ENCODE measurements around the gene GOLGA7B. TPM values are rescaled to one million over a fixed set of nuclear protein-coding genes. Genes with fewer than 3 reads are reported as not detected.

The GOLGA7B gene
- 0.06 TPM for polyA plus RNA-seq (ENCODE audit: insufficient read length)

GRCh38 chr10:97849687-97850402, at the start of gene GOLGA7B:
Gene GOLGA7B (plus strand): TSS chr10:97849843. CDS start chr10:97850304, 461 bp downstream.
- no peak for DNase-seq (ENCODE audit: low read depth)

DNA sequence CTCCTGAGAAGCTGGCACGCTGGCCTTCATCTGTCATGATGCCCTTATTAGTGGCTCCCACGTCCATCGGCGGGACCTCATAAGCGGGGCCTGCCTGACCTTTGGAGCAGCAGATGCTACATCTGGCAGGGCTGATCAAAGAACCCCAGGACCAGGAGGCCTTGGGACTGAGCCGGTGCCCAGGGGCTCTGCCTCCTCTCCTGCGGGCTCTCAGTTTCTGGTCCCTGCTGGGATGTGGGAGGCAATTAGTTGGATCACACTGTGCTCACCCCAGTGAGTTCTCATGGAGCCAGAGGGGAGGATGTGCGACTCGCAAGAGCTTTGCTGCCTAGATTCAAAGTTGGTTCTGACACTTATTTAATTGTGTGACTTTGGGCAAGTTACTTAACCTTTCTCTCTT, 49.2 kb upstream of the GOLGA7B start:
- no peak for DNase-seq (ENCODE audit: low read depth)

GRCh38 chr10:97801422-97801821, 48.2 kb upstream of the GOLGA7B start:
- no peak for DNase-seq (ENCODE audit: low read depth)

GRCh38 chr10:97805096-97805884, 44.4 kb upstream of the GOLGA7B start:
- DNase-seq (ENCODE audit: low read depth) = no peak

DNA sequence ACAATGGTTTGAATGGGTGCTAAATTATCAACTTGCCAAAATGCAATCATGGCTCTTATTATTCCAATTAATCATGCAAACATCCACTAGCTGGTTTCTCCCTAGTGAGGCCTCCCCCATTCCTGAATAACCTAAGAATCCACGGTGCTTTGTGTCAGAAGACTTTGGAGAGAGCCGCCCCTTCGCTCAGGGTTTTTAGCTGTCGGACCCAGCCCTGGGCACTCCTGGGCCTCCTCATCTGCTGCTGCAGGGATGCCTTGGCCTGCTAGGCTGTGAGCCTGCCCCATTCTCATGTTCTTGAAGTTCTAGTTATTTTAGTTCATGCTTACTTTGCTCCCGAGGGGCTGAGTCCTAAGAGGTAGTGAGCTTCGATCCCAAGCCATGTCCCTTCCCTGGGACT, 43.7 kb upstream of the GOLGA7B start:
- no peak for DNase-seq (ENCODE audit: low read depth)

- DNase-seq (ENCODE audit: low read depth) = no peak
Observed at GRCh38 chr10:97810446-97810845, 39.2 kb upstream of the GOLGA7B start.

- DNase-seq (ENCODE audit: low read depth) = no peak
Observed at GRCh38 chr10:97811958-97812357, 37.7 kb upstream of the GOLGA7B start.

GRCh38 chr10:97812696-97813095, 36.9 kb upstream of the GOLGA7B start:
- no peak for DNase-seq (ENCODE audit: low read depth)

- DNase-seq (ENCODE audit: low read depth) = no peak
Observed at GRCh38 chr10:97813311-97813710, 36.3 kb upstream of the GOLGA7B start.

GRCh38 chr10:97814996-97815395, 34.6 kb upstream of the GOLGA7B start:
- no peak for DNase-seq (ENCODE audit: low read depth)

GRCh38 chr10:97816609-97817008, 33.0 kb upstream of the GOLGA7B start:
- no peak for DNase-seq (ENCODE audit: low read depth)

DNA sequence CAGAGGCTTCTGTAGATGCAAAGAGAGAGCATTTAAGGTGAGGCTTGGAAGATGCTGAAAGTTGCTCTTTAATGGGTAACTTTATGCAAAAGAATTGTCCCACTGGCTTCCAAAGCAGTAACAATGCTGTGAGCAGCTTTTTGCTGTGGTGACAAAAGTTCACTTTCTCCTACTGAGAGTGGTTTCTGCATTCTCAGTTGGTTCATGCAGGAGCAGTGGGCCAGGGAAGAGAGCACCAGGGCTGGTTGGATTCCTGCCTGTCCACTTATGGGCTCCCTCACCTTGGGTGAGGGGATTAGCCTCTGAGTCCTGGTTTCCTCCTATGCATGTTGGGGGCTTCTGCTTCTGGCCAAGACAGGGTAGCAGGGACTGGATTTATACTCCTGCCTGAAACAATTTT, 31.1 kb upstream of the GOLGA7B start:
- no peak for DNase-seq (ENCODE audit: low read depth)

DNA sequence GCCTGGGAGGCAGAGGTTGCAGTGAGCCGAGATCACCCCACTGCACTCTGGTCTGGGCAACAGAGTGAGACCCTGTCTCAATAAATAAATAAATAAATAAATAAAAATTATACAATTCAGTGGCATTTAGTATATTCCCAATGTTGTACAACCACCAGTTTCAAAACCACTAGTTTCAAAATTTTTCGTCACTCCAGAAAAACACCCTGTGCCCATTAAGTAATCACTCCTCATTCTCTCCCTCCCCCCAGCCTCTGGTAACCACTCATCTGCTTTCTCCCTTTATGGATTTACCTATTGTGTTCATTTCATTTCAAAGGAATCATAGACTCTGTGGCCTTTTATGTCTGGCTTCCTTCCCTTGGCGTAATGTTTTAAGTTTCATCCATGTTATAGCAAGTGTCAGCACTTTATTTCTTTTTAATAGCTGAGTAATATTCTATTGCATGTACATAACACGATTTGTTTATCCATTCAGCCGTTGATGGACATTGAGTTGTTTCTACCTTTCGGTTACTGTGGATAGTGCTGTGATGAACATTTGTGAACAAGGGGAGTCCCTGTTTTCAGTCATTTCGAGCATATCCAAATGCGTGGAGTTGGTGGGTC, 29.4 kb upstream of the GOLGA7B start:
- no peak for DNase-seq (ENCODE audit: low read depth)

DNA sequence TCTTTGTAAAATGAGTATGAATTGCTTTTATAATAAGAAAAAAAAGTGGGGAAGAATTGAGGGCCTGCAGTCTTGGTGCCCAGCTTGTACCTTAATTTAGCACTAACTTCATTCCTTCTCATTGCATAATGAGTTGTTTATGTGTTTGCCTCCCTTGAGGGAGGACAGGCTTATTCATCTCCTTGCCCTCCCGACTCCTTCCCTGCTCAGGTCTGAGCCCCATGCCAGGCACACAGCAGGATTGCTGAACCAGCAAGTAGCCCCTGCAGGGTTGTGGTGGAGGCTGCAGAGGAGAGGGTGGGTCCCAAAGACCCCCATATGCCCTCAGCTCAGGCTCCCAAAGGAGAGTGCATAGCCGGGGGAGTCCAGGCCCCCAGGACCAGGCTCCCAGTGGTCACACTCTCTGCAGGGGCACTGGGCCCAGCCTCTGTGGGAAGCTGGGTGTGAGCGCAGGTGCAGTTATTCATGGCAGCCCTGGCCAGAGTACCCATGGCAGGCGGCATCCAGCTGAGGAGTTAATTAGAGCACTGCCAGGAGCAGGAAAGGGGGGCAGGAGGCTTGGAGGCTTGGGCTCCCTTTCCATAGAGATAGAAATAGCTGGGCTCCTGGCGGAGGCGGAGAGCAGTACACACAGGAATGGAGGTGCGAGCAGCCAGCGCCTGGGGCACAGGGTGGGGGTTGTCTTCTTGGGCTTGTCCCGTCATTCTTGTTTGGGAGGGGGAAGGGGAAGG, 28.2 kb upstream of the GOLGA7B start:
- no peak for DNase-seq (ENCODE audit: low read depth)

- no peak for DNase-seq (ENCODE audit: low read depth)
Observed at GRCh38 chr10:97822261-97822687, 27.4 kb upstream of the GOLGA7B start.

DNA sequence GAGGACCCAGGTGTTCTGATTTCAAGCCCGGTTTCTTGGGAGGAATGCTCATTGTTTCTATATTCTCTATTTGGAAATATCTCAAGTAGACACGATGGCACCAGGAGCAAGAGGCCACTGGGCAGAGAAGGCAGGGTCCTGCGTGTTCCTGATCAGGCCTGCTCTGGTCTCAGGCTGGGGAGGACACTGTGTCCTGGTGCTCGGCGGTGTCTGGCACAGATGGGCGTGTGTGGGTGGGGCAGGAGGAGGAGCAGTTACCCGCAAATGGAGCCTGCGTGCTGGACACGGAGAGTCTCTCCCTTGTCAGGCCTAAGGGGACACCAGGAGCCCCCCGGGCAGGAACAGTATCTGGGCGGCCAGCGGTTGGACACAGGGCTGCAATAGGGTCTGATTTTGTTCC, 25.9 kb upstream of the GOLGA7B start:
- DNase-seq (ENCODE audit: low read depth) = no peak

DNA sequence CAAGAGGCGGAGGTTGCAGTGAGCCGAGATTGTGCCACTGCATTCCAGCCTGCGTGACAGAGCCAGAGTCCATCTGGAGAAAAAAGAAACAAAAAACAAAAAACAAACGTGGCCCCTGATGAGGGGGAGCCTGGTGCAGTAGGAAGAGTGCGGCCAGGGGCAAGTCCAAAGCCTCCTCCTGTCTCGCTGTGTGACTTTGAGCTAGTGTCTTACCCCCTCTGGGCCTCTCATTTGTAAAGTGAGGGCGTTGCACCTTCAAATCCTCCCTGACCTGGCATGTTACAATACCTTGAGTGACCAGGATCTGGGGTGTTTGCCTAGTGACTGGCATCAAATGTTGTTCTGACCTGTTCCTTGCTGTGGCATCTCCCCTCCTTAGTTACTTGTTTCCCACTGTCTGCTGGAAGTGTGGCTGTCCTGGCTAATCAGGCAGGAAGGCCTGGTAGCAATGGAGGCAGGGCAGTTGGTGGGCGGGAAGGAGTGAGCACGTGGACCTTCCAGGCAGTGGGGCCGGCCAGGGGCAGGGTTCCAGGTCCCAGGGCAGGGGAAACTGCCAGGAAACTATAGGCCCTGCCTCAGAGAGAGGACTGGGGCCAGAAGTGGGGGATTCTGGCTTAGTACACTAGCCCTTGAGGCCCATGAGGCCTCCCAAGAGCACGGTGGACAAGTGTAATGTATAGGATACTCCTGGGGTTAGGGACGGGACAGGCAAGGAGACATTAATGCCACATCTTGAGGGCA, 24.5 kb upstream of the GOLGA7B start:
- DNase-seq (ENCODE audit: low read depth) = no peak

GRCh38 chr10:97826892-97827291, 22.8 kb upstream of the GOLGA7B start:
- no peak for DNase-seq (ENCODE audit: low read depth)

DNA sequence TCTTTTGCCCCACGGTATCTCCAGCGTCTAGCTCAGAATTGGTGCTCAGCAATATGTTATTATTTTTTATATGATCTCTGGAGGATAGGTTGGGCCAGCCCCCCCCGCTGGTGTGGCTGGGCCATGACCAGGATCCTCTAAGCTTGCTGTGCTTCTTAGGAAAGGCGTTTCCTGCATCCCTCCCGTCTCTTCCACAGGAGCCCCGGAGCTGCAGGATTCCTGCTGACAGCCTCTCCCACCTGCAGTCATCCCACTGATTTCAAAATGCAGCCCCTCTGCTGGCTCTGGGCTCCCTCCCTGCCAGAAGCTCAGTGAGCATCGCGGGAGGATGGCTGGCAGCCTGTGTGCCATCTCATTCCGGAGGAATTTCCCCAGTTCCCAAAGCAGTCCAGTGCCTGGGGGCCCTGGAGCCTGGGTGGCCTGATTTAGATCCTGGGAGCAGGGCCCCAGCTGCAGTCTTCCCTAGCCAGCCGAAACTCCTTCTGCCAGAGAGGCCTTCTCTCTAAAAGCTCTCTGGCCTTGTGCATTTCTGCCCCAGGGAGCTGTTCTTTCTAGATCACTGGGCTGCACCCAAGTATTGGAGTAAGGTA, 21.8 kb upstream of the GOLGA7B start:
- DNase-seq (ENCODE audit: low read depth) = no peak

- DNase-seq (ENCODE audit: low read depth) = no peak
Observed at GRCh38 chr10:97828721-97829120, 20.9 kb upstream of the GOLGA7B start.

- no peak for DNase-seq (ENCODE audit: low read depth)
Observed at GRCh38 chr10:97830064-97830463, 19.6 kb upstream of the GOLGA7B start.

Data from forelimb muscle (tissue), 1 donor.